ENCODE measurements around the gene RPS13. TPM values are rescaled to one million over a fixed set of nuclear protein-coding genes. Genes with fewer than 3 reads are reported as not detected.
A peak's percentile ranks its signal among the peaks of the same experiment; 100 is the strongest.
"Not testable (repeated sequence)": the region's sequence is repeated elsewhere in the genome, so short reads cannot be mapped to it uniquely, and the experiment has no call there.

RPS13 gene
- total RNA-seq, 1 donor from 2014 or later: 1,517 TPM

DNA sequence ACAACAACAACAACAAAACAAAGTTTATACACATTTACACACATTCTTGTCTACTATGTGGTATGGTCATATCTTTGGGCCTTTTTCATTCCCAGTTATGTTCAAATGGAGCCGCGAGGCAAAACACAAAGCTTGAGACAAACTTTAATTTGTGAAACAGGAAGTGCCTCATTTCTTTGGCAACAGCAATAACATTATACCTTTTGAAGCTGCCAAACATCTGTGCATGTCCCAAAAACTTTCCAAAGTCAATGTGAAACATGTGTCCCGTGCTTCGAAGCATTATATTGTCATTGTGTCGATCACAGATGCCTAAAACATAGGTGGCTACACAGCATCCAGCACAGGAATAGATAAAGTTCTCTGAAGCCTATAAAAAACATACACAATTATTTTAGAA lies 25.0 kb upstream of the RPS13 start:
- TF ChIP-seq, protein P1, sequence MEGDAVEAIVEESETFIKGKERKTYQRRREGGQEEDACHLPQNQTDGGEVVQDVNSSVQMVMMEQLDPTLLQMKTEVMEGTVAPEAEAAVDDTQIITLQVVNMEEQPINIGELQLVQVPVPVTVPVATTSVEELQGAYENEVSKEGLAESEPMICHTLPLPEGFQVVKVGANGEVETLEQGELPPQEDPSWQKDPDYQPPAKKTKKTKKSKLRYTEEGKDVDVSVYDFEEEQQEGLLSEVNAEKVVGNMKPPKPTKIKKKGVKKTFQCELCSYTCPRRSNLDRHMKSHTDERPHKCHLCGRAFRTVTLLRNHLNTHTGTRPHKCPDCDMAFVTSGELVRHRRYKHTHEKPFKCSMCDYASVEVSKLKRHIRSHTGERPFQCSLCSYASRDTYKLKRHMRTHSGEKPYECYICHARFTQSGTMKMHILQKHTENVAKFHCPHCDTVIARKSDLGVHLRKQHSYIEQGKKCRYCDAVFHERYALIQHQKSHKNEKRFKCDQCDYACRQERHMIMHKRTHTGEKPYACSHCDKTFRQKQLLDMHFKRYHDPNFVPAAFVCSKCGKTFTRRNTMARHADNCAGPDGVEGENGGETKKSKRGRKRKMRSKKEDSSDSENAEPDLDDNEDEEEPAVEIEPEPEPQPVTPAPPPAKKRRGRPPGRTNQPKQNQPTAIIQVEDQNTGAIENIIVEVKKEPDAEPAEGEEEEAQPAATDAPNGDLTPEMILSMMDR (IDR thresholded peaks at IDR 0.05; ENCODE audit: insufficient read depth, low read length, poor library complexity, severe bottlenecking): no peak
- Histone ChIP-seq H3K36me3 (ENCODE audit: control insufficient read depth, insufficient read depth, low read length) (no peaks in the 10 kb centered on the region), H3K4me3 (ENCODE audit: low read depth, low read length) (no peak overlapping the region), H3K27me3 (ENCODE audit: control insufficient read depth, insufficient read depth, low read length) (no peaks in the 10 kb centered on the region)
- DNase-seq (ENCODE audit: low read depth): no peak

DNA sequence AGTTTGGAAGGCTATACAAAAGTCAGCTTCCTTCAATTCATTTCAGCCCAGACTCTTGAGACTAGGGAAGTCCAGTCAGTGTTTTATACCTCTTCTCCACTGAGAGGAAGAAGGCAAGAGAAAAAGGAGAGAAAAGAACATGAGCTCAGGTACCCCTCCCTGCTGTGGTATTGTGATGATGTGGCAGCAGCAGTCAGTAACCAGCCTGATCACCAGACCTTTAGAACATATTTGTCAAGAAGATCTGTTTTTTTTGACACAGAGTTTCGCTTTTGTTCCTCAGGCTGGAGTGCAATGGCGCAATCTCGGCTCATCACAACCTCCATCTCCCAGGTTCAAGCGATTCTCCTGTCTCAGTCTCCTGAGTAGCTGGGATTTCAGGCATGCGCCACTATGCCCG lies 21.2 kb upstream of the RPS13 start:
- Histone ChIP-seq H3K4me3 (ENCODE audit: low read depth, low read length) (no peak overlapping the region), H3K36me3 (ENCODE audit: control insufficient read depth, insufficient read depth, low read length) (peaks cover 1% of the 10 kb centered on the region), H3K27me3 (ENCODE audit: control insufficient read depth, insufficient read depth, low read length) (no peaks in the 10 kb centered on the region)
- no peak for DNase-seq (ENCODE audit: low read depth)
- TF ChIP-seq, protein P1 (IDR thresholded peaks at IDR 0.05; ENCODE audit: insufficient read depth, low read length, poor library complexity, severe bottlenecking): no peak

DNA sequence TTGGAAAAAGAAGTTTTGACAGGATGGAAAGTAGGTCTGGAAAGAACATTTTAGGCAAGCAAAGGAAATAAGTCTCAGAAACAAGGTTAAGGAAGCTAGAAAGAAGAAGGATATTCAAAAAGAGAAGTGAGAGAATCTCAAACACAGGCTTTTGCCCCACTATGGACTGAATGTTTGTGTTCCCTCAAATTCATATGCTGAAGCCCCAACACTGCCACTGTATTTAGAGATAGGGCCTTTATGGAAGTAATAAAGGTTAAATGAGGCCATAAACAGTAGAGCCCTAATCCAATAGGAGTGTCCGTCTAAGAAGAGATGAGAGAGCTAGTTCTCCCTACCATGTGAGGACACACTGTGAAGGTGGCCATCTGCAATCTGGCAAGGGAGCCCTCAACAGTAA lies 20.6 kb upstream of the RPS13 start:
- no peak for DNase-seq (ENCODE audit: low read depth)
- H3K4me3 ChIP-seq (ENCODE audit: low read depth, low read length): no peak overlapping the region
- peaks cover 1% of the 10 kb centered on the region for H3K36me3 ChIP-seq (ENCODE audit: control insufficient read depth, insufficient read depth, low read length)
- H3K27me3 ChIP-seq (ENCODE audit: control insufficient read depth, insufficient read depth, low read length): no peaks in the 10 kb centered on the region
- TF ChIP-seq, protein P1 (IDR thresholded peaks at IDR 0.05; ENCODE audit: insufficient read depth, low read length, poor library complexity, severe bottlenecking): no peak

DNA sequence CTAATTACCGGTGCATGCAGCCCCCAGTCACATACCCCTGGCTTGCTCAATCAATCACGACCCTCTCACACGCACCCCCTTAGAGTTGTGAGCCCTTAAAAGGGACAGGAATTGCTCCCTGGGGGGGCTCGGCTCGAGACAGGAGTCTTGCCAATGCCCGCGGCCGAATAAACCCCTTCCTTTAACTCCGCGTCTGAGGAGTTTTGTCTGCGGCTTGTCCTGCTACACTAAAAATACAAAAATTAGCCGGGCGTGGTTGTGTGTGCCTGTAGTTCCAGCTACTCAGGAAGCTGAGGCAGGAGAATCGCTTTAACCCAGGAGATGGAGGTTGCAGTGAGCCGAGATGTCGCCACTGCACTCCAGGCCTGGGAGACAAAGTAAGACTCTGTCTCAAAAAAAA lies 8.5 kb upstream of the RPS13 start:
- not testable (repeated sequence) for H3K36me3 ChIP-seq (ENCODE audit: control insufficient read depth, insufficient read depth, low read length); DNase-seq (ENCODE audit: low read depth); H3K4me3 ChIP-seq (ENCODE audit: low read depth, low read length); H3K27me3 ChIP-seq (ENCODE audit: control insufficient read depth, insufficient read depth, low read length)

DNA sequence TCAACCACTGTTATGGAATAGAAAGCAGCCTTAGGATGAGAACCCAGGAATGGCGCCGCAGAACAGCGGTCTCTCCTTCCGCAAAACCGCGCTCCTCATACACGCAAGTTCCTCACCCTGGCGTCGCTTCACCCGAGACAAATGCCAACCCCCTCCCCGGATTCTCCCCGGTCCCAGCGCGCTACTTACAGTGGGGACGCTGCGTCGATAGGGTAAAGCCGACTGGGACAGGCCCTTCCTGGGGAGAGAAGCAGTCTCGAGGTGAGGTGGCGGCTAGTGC lies 287 bp downstream of the RPS13 start:
- DNase-seq (ENCODE audit: low read depth): no peak
- TF ChIP-seq, protein P1 (IDR thresholded peaks at IDR 0.05; ENCODE audit: insufficient read depth, low read length, poor library complexity, severe bottlenecking): no peak
- Histone ChIP-seq H3K27me3 (ENCODE audit: control insufficient read depth, insufficient read depth, low read length) (no peaks in the 10 kb centered on the region), H3K36me3 (ENCODE audit: control insufficient read depth, insufficient read depth, low read length) (no peaks in the 10 kb centered on the region), H3K4me3 (ENCODE audit: low read depth, low read length) (peak overlapping the region; percentile 72)

DNA sequence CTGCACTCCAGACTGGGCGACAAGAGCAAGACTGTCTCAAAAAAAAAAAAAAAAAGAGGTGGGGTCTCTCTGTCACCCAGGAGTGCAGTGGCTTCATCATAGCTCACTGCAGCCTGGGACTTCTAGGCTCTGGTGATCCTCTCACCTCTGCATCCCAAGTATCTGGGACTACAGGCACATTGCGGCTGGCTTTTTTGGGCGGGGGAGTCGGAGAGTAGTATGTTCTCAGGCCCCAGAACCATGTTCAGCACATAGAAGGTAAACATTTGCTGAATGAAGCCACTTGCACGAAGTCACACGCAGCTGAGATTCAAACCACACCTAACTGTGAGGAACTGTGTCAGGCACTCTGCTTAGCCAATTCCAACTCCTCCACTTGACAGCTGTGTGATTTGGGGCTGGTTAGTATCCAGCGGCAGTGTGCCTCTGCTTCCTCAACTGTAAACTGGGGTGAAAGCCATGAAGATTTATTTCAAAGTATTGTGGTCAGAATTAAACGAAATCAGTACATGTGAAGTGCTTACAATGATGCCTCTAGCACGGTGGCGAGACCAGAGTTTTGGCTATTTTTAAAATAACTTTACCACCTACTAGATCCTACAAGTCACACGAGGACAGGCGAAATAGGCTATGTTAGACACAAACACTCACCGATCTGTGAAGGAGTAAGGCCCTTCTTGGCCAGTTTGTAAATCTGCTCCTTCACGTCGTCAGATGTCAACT lies 789 bp downstream of the RPS13 start:
- peak overlapping the region; percentile 72 for H3K4me3 ChIP-seq (ENCODE audit: low read depth, low read length)
- no peak for DNase-seq (ENCODE audit: low read depth)
- no peaks in the 10 kb centered on the region for H3K27me3 ChIP-seq (ENCODE audit: control insufficient read depth, insufficient read depth, low read length)
- no peaks in the 10 kb centered on the region for H3K36me3 ChIP-seq (ENCODE audit: control insufficient read depth, insufficient read depth, low read length)
- TF ChIP-seq, protein P1 (IDR thresholded peaks at IDR 0.05; ENCODE audit: insufficient read depth, low read length, poor library complexity, severe bottlenecking): no peak

All from kidney epithelial cell (primary cell).